Inflammatory macrophage (primary cell): Measurements from ENCODE around the gene GFY.
A peak's percentile ranks its signal among the peaks of the same experiment; 100 is the strongest.

Experiments used
- DNase-seq, 2 donors: peaks; one replicate each; pipeline ENCODE4 v3.0.0-alpha.2; 2020 to 2022
- total RNA-seq, 18 experiments: gene quantifications; one replicate each; lab custom pipeline; 2026; ENCODE audit warnings: mixed read lengths in 6 of 18, inconsistent platforms in 2 of 18; lab: John Stamatoyannopoulos, UW

Gene GFY, protein sequence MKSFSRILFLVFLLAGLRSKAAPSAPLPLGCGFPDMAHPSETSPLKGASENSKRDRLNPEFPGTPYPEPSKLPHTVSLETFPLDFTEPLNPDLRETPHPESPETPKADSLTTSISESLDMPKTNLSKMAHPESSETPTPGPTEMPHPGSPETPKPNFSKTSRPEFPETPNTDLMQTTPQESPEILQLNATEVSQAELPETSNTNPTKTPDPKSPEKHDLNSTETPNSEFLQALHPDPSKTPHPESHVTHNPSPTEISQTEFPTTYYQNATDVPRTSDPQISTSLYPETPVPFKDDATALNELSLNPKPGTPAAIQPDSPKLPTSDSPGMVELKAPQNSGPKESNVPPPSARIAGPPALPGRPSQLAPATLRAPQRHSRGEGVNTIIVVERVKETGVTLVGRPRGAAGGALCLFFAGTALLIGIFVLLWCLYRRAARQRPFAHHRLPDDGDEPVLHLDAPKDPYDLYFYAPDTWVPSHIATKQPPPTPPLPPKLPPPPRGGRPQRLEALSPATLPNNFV
- 0 to 0.07 (median 0) reads per million in 18 experiments for total RNA-seq

DNA sequence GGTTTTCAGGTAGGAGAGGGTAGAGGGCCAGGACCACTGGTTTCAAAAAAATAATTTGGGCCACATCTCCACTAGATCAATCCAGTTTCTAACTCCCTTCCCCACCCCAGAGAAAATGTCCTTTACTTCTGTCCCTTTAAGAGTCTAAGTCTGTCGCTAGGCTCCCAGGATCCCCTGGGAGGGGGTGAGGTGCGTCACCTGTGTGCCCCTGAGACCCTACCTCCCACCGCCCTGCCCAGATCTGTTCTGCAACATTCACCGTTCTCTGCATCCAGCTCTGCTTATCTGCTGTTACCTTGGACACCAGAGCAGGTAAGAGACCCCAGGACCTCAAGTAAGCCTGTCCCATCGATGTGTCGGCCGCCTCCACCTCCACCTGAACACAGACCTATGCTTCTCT, at the start of gene GFY:
Gene GFY, plus strand, starts transcription at position 211 of the 400 bp plus-strand sequence. CDS start 1,043 bp downstream, outside the sequence.
- no peak for DNase-seq

DNA sequence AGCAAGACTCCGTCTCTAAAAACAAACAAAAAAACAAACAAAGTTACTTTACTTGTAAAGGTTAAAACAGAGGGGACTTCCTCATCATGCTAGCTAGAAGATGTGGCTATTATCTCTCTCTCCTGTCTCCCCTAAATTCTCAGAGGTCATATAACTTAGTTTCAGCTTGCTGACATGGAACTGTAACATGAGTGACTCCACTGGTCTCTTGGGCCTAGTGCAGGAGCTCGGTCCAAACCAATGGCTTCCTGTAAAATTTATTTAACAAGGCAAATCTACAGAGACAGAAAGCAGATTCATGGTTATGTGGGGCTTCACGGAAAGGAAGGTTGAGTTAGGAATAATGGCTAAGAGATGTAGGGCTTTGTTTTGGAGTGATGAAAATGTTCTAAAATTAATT, 46.7 kb upstream of the GFY start:
- no peak for DNase-seq

DNA sequence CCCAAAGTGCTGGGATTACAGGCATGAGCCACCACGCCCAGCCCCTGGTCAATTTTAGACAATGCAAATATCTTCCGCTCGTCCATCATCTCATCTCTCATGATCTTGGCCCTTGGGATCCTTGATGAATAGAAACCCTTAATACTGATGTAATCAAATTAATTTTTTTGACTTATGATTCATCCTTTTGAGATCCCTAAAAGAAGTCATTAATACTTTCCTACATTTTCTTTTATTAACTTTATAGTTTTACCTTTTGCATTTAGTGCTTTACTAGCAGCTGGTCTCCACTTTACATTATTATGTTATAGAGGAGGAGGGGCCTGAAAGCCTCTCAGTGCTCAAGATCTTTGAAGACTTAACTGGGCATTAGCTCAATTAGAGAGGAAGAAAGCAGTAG, 44.8 kb upstream of the GFY start:
- no peak for DNase-seq

DNA sequence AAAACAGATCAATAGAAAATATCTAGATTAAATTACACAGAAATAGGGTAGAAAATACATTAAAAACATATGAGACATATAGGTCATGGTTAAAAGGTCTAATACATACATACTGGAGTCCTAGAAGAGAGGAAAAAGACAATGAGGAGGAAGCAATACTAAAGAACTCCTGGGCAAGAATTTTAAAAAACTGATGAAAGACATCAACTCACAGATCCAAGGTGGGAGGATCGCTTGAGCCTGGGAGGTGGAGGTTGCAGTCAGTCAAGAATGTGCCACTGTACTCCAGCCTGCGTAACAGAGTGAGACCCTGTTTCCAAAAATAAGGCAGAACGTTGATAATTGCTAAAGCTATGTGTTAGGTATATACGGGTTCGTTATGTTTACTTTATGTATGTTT, 42.5 kb upstream of the GFY start:
- DNase-seq: no peak

DNA sequence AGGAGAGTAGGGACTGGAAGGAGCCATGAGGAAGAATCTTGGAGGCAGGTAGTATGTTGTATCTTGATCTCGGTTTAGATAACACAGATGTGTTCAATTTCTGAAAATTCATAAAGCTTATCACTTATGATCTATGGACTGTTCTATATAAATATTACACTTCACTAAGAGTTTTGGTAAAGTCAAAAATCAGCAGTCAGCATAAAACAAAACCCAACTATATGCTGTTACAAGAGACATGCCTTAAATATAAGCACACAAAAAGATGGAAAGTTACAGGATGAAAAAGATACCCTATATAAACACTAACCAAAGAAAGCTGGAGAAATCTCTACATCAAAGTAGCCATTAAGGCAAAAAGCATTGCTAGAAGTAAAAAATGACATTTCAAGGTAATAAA, 41.6 kb upstream of the GFY start:
- no peak for DNase-seq

DNA sequence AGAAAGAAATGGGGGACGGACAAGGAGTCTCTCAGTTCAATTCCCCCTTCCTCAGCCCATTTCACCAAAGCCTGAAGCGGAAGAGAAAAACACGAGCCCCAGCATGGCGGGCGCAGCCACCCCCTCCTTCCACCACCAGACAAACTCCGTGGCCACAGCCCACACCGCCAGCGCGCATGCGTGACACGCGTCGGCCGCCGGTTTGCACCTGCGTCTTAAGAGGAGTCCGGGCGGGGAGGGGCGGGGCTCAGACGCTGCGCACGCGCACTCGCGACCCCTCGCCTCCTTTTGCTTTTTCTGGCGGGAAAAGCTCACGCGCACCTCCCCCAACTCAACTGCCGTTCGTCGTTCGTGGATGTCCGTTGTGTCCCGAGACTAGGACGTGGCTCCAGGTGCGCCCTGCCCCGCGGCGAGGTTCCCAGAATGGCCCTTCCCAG, 37.2 kb upstream of the GFY start, which contains the start of gene KASH5:
Gene KASH5, plus strand, starts transcription at position 314 of the 437 bp plus-strand sequence. CDS start 2,635 bp downstream, outside the sequence.
- DNase-seq: peak; percentile 82 to 85

DNA sequence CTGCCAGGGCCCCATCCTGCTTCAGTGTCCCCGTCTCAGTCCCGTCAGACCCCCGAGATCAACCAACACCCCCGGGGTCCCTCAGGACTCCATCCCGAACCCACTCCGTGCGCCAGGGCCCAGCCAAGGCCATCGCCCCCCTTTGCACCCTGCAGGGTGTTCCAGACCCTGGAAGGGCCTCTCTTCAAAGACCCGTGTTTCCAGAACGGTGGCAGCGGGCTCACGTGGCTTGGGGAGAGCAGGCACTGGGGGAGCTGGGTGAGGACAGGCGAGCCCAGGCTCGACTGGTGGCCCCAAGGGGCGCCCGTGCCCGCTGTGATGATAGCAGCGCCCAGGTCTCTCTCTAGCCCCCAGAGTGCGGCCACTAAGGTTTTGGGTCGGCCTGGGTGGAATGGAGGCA, 35.8 kb upstream of the GFY start:
- DNase-seq: no peak

DNA sequence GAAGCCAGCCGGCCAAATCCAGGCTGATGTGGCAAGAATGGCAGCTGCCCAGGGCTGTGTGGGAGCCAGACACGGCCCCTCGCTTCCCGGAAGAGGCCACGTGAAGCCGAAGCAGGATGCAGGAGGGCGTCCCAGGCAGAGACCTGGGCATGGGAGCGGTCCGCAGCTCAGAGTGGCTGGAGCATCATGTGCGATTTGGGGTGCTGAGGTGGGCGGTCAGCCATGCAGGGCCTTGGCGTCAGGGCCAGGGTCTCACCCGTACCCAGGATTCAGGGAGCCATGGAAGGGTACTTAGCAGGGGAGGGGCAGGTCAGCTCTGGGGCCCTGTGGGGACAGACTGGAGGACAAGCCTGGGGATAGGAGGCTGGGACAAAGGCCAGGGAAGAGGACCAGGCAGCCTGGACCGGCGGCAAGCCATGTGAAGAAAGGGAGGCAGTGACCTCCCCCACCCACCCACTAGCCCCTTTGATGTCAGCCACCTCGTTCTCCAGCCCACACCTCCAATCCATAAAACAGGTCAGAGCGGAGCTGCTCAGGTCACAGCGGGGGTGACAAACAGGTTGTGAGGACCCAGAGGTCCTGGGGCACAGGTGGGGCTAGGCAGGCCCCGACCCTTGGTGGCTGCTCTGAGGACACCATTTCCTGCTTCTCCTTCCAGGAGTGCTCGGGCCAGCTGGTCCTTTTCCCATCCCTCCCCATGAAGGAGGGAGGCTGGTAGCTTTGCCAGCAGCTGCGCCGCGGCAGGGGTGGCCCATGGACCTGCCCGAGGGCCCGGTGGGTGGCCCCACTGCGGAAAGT, 34.9 kb upstream of the GFY start:
- DNase-seq: no peak

DNA sequence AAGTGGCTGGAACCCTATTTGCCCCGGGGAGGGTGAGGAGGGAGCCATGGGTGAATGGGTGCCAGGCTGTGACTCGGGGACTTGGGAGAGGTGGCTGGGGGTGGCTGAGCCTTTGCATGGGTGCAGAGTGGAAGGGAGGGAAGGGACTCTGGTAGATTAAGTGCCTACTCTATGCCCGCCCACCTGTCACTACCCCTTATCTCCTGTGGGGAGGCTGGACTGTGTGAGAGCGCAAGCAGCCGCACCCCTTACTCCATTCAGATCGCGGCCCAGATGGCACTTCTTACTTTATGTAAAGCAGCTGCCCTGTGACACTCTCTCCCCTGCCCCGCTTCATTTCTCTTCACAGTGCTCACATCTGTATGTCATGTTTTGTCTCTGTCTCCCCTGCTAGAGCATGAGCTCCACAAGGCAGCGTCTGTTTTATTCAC, 34.2 kb upstream of the GFY start:
- DNase-seq: no peak

DNA sequence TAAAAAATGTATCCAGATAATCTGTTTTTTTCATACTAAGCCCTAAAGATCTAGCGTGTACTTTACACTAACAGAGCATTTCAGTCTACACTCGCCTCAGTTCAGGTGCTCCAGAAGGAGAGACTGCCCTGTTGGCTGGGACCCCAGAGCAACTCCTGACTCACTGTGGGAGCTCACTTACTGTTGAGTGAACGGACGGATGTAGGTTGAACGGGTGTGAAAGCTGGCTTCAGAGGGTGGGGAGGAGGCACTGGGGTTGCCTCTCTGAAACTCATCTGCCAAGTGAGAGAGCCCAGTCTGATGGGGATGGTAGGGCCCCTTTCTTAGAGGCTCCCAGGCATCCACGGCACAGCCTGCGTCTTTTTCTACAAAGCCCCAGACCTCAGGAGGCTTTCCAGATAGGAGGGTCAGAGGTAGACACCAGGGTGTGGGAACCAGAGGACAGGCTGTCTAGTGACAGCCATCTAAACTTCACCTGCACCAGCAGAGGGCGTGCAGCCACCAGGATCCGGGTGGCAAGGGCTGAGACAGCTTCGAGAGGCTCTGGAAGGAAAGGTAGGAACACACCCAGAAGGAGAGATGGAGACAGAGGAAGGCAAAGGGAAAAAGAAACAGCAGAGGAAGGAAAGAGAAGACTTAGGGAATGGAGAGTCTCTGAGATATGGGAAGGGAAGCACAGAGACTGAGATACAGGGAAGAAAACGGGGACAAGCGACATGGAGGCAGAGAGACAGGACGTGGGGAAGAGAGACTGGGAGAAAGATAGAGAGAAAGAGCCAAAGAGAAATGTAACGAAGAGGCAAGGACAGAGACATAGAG, 33.4 kb upstream of the GFY start:
- DNase-seq: peak; percentile 61 to 79

DNA sequence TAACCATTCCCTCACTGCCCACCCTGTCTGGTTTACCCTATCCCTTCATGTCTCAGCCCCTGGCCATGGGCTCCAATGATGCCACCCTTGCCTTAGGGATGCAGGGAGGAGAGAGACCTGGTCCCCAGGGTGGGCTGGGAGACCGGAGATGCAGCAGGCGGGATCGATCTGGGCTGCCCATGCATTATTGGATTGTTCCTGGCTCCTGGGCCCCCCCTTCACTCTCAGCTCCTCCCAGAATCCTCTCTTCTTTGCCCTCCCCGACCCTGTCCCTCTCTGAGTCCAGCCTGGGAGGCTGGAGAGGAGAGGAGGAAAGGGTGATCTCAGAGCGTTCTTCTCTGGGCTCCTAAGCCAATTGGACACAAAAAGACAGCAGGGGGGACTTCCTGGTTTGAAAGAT, 31.3 kb upstream of the GFY start:
- no peak for DNase-seq

DNA sequence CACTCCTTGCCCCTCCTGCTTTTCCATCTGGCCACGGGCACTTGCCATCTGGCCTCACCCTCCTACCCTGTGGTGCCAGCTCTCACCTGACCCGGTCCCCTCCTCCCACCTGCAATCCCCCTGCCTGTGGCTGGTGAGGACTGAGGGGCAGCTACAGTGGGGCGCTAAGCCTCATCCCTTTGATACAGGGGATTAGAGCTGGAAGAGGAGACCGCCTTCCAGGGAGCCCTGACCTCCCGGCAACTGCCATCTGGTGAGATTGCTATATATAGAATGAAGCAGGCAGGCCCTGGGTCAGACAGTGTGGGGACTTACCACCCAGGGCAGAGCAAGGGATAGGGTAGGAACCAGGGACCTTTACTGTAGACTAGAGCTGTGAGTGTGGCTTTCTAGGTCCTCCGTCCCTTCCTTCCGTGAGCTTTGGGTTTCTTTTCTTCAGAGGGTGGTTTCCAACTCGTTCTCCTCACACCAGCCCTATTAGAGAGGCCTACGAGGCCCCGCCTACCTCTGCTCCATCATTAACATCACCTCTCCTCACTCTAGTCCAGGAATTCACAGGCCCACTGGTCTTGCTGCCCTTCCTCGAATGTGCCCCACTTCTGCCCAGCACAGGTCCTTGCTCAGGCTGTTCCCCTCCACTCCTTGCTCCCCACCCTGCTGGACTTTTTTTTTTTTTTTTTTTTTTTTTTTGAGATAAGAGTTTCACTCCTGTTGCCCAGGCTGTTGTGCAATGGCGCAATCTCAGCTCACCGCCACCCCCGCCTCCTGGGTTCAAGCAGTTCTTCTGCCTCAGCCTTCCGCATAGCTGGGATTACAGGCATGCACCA, 29.4 kb upstream of the GFY start:
- peak in 1 of 2 donors; percentile 38 for DNase-seq

DNA sequence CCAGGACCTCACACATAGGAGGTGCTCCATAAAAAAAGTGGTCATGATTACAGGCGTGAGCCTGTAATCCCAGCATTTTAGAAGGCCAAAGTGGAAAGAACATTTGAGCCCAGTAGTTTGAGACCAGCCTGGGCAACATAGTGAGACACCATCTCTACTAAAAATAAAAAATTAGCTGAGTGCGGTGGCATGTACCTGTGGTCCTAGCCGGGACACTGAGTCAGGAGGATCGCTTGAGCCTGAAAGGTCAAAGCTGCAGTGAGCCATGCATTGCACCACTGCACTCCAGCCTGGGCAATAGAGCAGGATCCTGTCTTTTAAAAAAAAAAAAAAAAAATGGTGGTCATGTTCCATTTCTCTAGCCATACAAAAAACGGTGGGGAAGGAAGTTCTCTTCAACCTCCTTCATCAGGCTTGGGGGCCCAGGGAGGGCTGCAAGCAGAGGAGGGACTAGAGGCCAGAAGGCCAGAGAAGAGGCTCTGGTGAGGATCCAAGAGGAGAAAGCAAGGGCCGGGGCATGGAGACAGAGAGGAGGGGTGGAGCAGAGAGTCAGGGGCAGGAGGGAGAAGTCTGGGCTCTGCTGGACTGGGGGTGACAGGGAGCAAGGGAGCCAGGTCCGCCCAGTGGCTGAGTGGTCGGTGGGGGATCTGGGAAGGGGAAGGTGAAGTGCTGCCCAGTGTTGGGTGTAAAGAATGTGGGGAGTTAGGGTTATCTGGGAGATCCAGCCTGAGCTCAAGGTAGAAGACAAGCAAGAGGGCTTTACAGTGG, 28.3 kb upstream of the GFY start:
- no peak for DNase-seq

DNA sequence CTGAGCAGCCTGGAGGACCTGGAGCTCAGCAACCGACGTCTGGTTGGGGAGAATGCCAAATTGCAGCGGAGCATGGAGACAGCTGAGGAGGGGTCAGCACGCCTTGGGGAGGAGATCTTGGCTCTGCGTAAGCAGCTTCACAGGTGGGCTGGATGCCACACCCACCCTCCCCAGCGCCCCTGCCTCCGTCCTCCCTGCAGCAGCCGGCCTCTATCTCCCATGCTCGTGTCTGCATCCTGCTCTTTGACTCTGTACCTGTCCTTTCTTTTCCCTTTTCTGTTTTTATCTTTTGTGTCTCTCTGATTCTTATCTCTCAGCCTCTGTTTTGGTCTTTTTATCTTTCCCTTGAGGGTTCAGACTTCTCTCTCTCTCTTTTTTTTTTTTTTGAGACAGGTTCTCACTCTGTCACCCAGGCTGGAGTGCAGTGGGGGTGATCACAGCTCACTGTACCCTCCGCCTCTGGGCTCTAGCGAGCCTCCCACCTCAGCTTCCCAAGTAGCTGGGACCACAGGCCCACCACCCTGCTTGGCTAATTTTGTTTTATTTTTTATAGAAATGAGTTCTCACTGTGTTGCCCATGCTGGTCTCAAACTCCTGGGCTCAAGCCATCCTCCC, 27.1 kb upstream of the GFY start:
- no peak for DNase-seq

DNA sequence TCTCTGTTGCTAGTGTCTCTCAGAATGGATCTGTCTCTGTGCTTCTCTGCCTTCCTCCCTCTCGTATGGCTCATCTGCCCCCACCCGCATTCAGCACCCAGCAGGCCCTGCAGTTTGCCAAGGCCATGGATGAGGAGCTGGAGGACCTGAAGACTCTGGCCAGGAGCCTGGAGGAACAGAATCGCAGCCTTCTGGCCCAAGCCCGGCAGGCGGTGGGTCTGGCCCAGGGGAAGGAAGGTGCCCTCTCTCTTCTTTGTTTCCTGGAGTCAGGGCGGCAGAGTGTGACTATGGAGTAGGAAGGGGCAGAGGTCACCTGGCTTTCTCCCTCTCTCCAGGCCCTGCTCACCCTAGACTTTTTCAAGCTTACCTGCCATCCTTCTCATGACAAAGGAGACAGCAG, 26.3 kb upstream of the GFY start:
- no peak for DNase-seq

DNA sequence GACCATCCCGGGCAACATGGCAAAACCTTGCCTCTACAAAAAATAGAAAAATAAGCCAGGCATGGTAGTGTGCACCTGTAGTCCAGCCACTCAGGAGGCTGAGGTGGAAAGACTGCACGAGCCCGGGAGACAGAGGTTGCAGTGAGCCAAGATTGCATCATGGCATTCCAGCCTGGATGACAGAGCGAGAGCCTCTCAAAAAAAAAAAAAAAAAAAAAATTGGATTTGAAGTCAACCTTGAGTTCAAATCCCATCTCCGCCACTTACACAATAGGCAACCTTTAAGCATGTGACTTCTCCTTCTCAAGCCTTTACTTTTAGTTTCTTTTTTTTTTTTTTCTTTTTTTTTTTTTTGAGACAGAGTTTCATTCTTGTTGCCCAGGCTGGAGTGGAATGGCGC, 25.2 kb upstream of the GFY start:
- DNase-seq: no peak

DNA sequence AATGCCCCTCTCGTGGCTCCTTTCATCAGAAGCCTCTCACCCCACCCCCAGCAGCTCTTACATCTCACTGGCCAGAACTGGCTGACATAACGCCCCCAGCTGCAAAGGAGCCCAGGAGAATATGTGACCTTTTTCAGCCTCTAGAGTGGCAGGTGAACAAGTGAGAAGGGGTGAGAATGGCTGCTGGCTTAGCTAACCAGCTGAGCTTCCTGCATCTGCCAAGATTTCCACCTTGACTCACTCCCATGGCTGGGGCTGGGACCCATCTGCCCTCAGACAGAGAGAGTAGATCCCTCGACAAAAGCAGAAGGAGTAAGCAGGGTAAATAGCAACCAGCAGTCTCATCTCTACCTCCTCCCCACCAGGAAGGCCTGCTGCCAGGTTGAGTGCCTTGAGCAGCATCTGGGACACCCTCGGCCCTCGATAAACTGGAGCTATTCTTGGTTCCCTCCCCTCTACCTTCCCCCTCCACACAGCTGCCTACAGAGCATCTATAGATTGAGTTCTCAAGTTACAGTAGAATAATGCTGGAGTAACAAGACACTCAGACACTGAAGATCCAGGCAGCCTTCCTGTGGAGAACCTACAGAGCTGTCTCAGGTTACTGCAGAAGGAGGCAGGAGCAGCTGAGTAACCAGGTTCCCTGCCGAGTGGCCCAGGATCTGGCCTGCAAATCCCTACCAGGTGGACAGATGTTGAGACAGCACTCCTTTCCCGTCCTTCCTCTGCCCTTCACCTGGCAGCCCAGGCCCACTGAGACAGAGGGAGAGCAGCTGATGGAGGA, 21.6 kb upstream of the GFY start:
- DNase-seq: no peak

DNA sequence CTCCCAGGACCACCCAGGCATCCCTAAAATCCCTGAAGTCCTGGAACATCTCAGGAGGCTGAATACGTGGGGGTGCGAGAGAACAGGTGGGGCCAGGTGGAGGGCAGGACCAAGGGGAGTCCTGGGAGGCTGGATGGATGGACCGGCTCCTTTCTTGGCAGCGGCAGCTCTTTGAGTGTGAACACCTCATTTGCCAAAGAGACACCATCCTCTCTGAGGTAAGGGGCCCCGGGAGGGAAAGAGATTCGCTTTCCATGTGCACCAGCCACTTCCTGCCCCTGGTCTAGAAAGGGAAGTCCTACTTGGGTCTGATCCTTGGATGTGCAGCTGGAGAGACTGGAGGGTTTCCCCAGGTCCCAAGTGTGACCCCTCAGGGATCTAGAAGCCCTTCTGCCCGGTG, 18.1 kb upstream of the GFY start:
- no peak for DNase-seq

DNA sequence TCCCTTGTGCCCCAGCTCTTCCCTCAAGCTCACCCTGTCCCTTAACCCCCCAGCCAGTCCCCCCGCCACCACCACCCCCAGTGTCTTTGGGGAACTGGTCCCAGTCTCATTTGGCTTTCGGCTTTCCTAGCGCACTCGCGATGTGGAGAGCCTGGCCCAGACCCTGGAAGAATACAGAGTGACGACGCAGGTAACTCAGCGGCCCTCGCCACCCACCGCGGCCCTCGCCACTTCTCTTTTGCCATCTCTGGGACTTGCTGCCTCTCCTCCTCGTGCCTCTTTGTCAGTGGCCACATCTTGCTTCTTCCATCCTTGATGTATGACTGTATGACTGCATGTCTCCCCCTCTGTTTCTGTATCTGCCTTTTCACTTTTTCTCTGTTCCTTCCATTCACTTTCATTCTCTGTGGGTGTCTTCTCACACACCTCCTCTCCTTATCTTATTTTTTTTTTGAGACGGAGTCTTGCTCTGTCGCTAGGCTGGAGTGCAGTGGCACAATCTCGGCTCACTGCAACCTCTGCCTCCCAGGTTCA, 17.6 kb upstream of the GFY start:
- DNase-seq: no peak
